Activated CD4-positive, alpha-beta T cell treated with anti-CD3 and anti-CD28 coated beads for 36 hours (primary cell): ENCODE results near the gene DLL1. TPM values are rescaled to one million over a fixed set of nuclear protein-coding genes. Genes with fewer than 3 reads are reported as not detected.
"Not testable (repeated sequence)": the region's sequence is repeated elsewhere in the genome, so short reads cannot be mapped to it uniquely, and the experiment has no call there.

Experiments used
- ATAC-seq: fragments of 200-7000 bp; cut with Tn5 transposase; one replicate; pipeline ENCODE4 v1.10.0; 2021; ENCODE audit warnings: mild to moderate bottlenecking, moderate library complexity
- CTCF ChIA-PET: fragments of 350-600 bp; sonication (Branson Sonifier 250); formaldehyde crosslinking; loops from one replicate; lab custom pipeline; 2021; ENCODE audit warnings: antibody characterized with exemption; lab: Charles Lee
- POLR2A ChIA-PET: fragments of 350-600 bp; sonication (Branson Sonifier 250); formaldehyde crosslinking; loops from one replicate; lab custom pipeline; 2021; ENCODE audit warnings: antibody characterized with exemption, inconsistent platforms; lab: Charles Lee
- DNase-seq: peaks from one replicate; pipeline ENCODE4 v3.0.0-alpha.2; 2020
- H3K27ac Mint-ChIP-seq: one replicate; pipeline ENCODE4 v1.8.0; 2021; ENCODE audit warnings: mixed read lengths
- H3K27me3 Mint-ChIP-seq: one replicate; pipeline ENCODE4 v1.8.0; 2021; ENCODE audit warnings: mixed read lengths
- H3K36me3 Mint-ChIP-seq: one replicate; pipeline ENCODE4 v1.8.0; 2021; ENCODE audit warnings: low read depth, mixed read lengths
- H3K4me1 Mint-ChIP-seq: one replicate; pipeline ENCODE4 v1.8.0; 2021; ENCODE audit warnings: mixed read lengths
- H3K4me3 Mint-ChIP-seq: one replicate; pipeline ENCODE4 v1.8.0; 2021; ENCODE audit warnings: mild to moderate bottlenecking, moderate library complexity, mixed read lengths
- H3K9me3 Mint-ChIP-seq: one replicate; pipeline ENCODE4 v1.8.0; 2021; ENCODE audit warnings: low read depth, mixed read lengths
- intact Hi-C, 2 experiments: fragments of 100-400 bp; cut with DNase I in 1 of 2; cut with micrococcal nuclease in 1 of 2; formaldehyde crosslinking; loops; one replicate each; pipeline versions ENCODE4 v1.14.2 to v1.15.1; 2022 to 2024; cut with DNase I, micrococcal nuclease
- total RNA-seq, 2 experiments: library from RNA; stranded (reverse); gene quantifications; one replicate each; pipeline ENCODE4 v1.2.3, GENCODE V29; 2021

Gene DLL1
- total RNA-seq, 2 experiments from 2014 or later = 0.54 to 0.91 TPM

- Mint-ChIP-seq H3K9me3 (no peaks in the 10 kb centered on the region), H3K36me3 (no peaks in the 10 kb centered on the region), H3K27me3 (peaks cover 3% of the 10 kb centered on the region), H3K4me3 (no peak overlapping the region), H3K27ac (no peak overlapping the region), H3K4me1 (no peaks in the 10 kb centered on the region)
- intact Hi-C loops = no loop called here
- POLR2A ChIA-PET = no interaction called here
- CTCF ChIA-PET = interaction anchor here (0.6 kb wide), 1 partner anchor 434 kb away, joined by 3 read pairs; no protein-coding TSS in a partner anchor
- no peak for DNase-seq
- no peak for ATAC-seq
Measured at GRCh38 chr6:170265655-170266054, 25.2 kb downstream of the DLL1 start.

GRCh38 chr6:170264644-170265043 lies 26.2 kb downstream of the DLL1 start:
- H3K27ac Mint-ChIP-seq, intact Hi-C loops, H3K4me3 Mint-ChIP-seq, CTCF ChIA-PET, H3K9me3 Mint-ChIP-seq, DNase-seq, ATAC-seq, H3K4me1 Mint-ChIP-seq, H3K36me3 Mint-ChIP-seq, POLR2A ChIA-PET, H3K27me3 Mint-ChIP-seq: not testable (repeated sequence)

- ATAC-seq = no peak
- CTCF ChIA-PET = no interaction called here
Measured at GRCh38 chr6:170264086-170264485, 26.8 kb downstream of the DLL1 start.

GRCh38 chr6:170263410-170263809 lies 27.5 kb downstream of the DLL1 start:
- POLR2A ChIA-PET = no interaction called here
- Mint-ChIP-seq H3K36me3 (no peaks in the 10 kb centered on the region), H3K27ac (no peak overlapping the region)

More at GRCh38 chr6:170264086-170264485, 26.8 kb downstream of the DLL1 start:
- H3K27me3 Mint-ChIP-seq = peaks cover 3% of the 10 kb centered on the region
- no peak overlapping the region for H3K27ac Mint-ChIP-seq
- DNase-seq = no peak
- H3K36me3 Mint-ChIP-seq = no peaks in the 10 kb centered on the region
- intact Hi-C loops = no loop called here
- no peaks in the 10 kb centered on the region for H3K9me3 Mint-ChIP-seq
- POLR2A ChIA-PET = no interaction called here
- no peak overlapping the region for H3K4me3 Mint-ChIP-seq
- no peaks in the 10 kb centered on the region for H3K4me1 Mint-ChIP-seq

GRCh38 chr6:170262489-170263088 lies 28.3 kb downstream of the DLL1 start:
- Mint-ChIP-seq H3K9me3 (no peaks in the 10 kb centered on the region), H3K4me1 (no peaks in the 10 kb centered on the region), H3K27ac (no peak overlapping the region), H3K36me3 (no peaks in the 10 kb centered on the region), H3K4me3 (no peak overlapping the region), H3K27me3 (peaks cover 3% of the 10 kb centered on the region)
- ATAC-seq = no peak
- ChIA-PET CTCF (no interaction called here), POLR2A (no interaction called here)
- no peak for DNase-seq
- intact Hi-C loops = no loop called here

More at GRCh38 chr6:170263410-170263809, 27.5 kb downstream of the DLL1 start:
- Mint-ChIP-seq H3K4me3 (no peak overlapping the region), H3K9me3 (no peaks in the 10 kb centered on the region), H3K4me1 (no peaks in the 10 kb centered on the region), H3K27me3 (peaks cover 3% of the 10 kb centered on the region)
- intact Hi-C loops = no loop called here
- no peak for ATAC-seq
- DNase-seq = no peak
- CTCF ChIA-PET = no interaction called here

GRCh38 chr6:170261643-170262488 lies 29.0 kb downstream of the DLL1 start:
- ChIA-PET CTCF (no interaction called here), POLR2A (no interaction called here)
- no peak for ATAC-seq
- H3K36me3 Mint-ChIP-seq = no peaks in the 10 kb centered on the region
- H3K27ac Mint-ChIP-seq = no peak overlapping the region
- no peak overlapping the region for H3K4me3 Mint-ChIP-seq
- peaks cover 3% of the 10 kb centered on the region for H3K27me3 Mint-ChIP-seq
- H3K4me1 Mint-ChIP-seq = no peaks in the 10 kb centered on the region
- no peak for DNase-seq
- intact Hi-C loops = no loop called here
- no peaks in the 10 kb centered on the region for H3K9me3 Mint-ChIP-seq

GRCh38 chr6:170260686-170261085 lies 30.2 kb downstream of the DLL1 start:
- intact Hi-C loops = no loop called here
- ATAC-seq (no peak), DNase-seq (no peak)
- no peaks in the 10 kb centered on the region for H3K9me3 Mint-ChIP-seq
- no peak overlapping the region for H3K4me3 Mint-ChIP-seq
- ChIA-PET POLR2A (no interaction called here), CTCF (no interaction called here)
- no peaks in the 10 kb centered on the region for H3K36me3 Mint-ChIP-seq
- no peak overlapping the region for H3K27ac Mint-ChIP-seq
- peaks cover 3% of the 10 kb centered on the region for H3K27me3 Mint-ChIP-seq
- no peaks in the 10 kb centered on the region for H3K4me1 Mint-ChIP-seq

GRCh38 chr6:170259278-170259677 lies 31.6 kb downstream of the DLL1 start:
- no peak overlapping the region for H3K4me3 Mint-ChIP-seq
- DNase-seq = no peak
- peaks cover 3% of the 10 kb centered on the region for H3K27me3 Mint-ChIP-seq
- no peak overlapping the region for H3K27ac Mint-ChIP-seq
- CTCF ChIA-PET = no interaction called here
- no peaks in the 10 kb centered on the region for H3K9me3 Mint-ChIP-seq
- no peaks in the 10 kb centered on the region for H3K36me3 Mint-ChIP-seq
- no peak for ATAC-seq
- intact Hi-C loops = no loop called here
- H3K4me1 Mint-ChIP-seq = no peaks in the 10 kb centered on the region
- POLR2A ChIA-PET = no interaction called here

GRCh38 chr6:170258407-170258806 lies 32.5 kb downstream of the DLL1 start:
- H3K4me1 Mint-ChIP-seq = no peaks in the 10 kb centered on the region
- intact Hi-C loops = no loop called here
- ATAC-seq (no peak), DNase-seq (no peak)
- H3K4me3 Mint-ChIP-seq = no peak overlapping the region
- H3K27me3 Mint-ChIP-seq = peaks cover 3% of the 10 kb centered on the region
- no peaks in the 10 kb centered on the region for H3K36me3 Mint-ChIP-seq
- H3K27ac Mint-ChIP-seq = no peak overlapping the region
- ChIA-PET POLR2A (no interaction called here), CTCF (no interaction called here)
- H3K9me3 Mint-ChIP-seq = no peaks in the 10 kb centered on the region

- H3K27me3 Mint-ChIP-seq = no peaks in the 10 kb centered on the region
- POLR2A ChIA-PET = no interaction called here
Measured at GRCh38 chr6:170257376-170257775, 33.5 kb downstream of the DLL1 start.

GRCh38 chr6:170256641-170257040 lies 34.2 kb downstream of the DLL1 start:
- H3K4me3 Mint-ChIP-seq = no peak overlapping the region
- no peaks in the 10 kb centered on the region for H3K4me1 Mint-ChIP-seq
- no peaks in the 10 kb centered on the region for H3K27me3 Mint-ChIP-seq
- CTCF ChIA-PET = no interaction called here
- no peak overlapping the region for H3K27ac Mint-ChIP-seq
- H3K36me3 Mint-ChIP-seq = no peaks in the 10 kb centered on the region
- DNase-seq (no peak), ATAC-seq (no peak)
- POLR2A ChIA-PET = no interaction called here
- H3K9me3 Mint-ChIP-seq = no peaks in the 10 kb centered on the region
- intact Hi-C loops = no loop called here

More at GRCh38 chr6:170257376-170257775, 33.5 kb downstream of the DLL1 start:
- Mint-ChIP-seq H3K4me1 (no peaks in the 10 kb centered on the region), H3K36me3 (no peaks in the 10 kb centered on the region), H3K9me3 (no peaks in the 10 kb centered on the region), H3K4me3 (no peak overlapping the region), H3K27ac (no peak overlapping the region)
- CTCF ChIA-PET = no interaction called here
- DNase-seq (no peak), ATAC-seq (no peak)
- intact Hi-C loops = no loop called here
